Peyer's patch (tissue), 4 donors: Measurements from ENCODE around the gene MC2R.

Experiments
- CTCF ChIP-seq, 6 experiments: fragments of 450-650 bp in 4 of 6; fragments of 200-600 bp in 2 of 6; sonication (generic) in 1 of 6; IDR thresholded peaks; one replicate each; pipeline ENCODE4 v1.5.1; 2017 to 2019; ENCODE audit warnings: antibody characterized with exemption in 6 of 6, mild to moderate bottlenecking in 3 of 6, moderate library complexity in 1 of 6
- POLR2A ChIP-seq, 2 donors: fragments of 450-650 bp; IDR thresholded peaks; one replicate each; pipeline ENCODE4 v1.5.1; 2017; ENCODE audit warnings: antibody characterized with exemption in 2 of 2, mild to moderate bottlenecking in 2 of 2, moderate library complexity in 2 of 2

- no peak for TF ChIP-seq CTCF (IDR thresholded peaks at IDR 0.05)
- TF ChIP-seq POLR2A (IDR thresholded peaks at IDR 0.05): no peak
These were observed 36.5 kb downstream of the MC2R start for GRCh38 chr18:13878857-13879256.
